Duodenal mucosa (tissue), 2 donors: ENCODE measurements around the gene BNC2.

Source experiments
- H3K27ac ChIP-seq: one replicate; pipeline ENCODE4 v1.7.0; 2013; ENCODE audit warnings: low read depth, low read length
- H3K27me3 ChIP-seq, 2 donors: one replicate each; pipeline ENCODE4 v1.7.0; 2013; ENCODE audit warnings: low read length in 2 of 2, control low read depth in 1 of 2; ENCODE audit not compliant: insufficient read depth in 2 of 2, control insufficient read depth in 1 of 2
- H3K36me3 ChIP-seq, 2 donors: one replicate each; pipeline ENCODE4 v1.7.0; 2013; ENCODE audit warnings: low read length in 2 of 2, control low read depth in 1 of 2; ENCODE audit not compliant: insufficient read depth in 2 of 2, control insufficient read depth in 1 of 2
- H3K4me1 ChIP-seq, 2 donors: one replicate each; pipeline ENCODE4 v1.7.0; 2013; ENCODE audit warnings: low read length in 2 of 2, control low read depth in 1 of 2; ENCODE audit not compliant: insufficient read depth in 2 of 2, control insufficient read depth in 1 of 2
- H3K4me3 ChIP-seq, 2 donors: one replicate each; pipeline ENCODE4 v1.7.0; 2013; ENCODE audit warnings: low read length in 2 of 2, low read depth in 1 of 2
- H3K9ac ChIP-seq, 2 donors: one replicate each; pipeline ENCODE4 v1.7.0; 2013; ENCODE audit warnings: low read length in 2 of 2, low read depth in 1 of 2
- H3K9me3 ChIP-seq, 2 donors: one replicate each; pipeline ENCODE4 v1.7.0; 2013; ENCODE audit warnings: low read length in 2 of 2, control low read depth in 1 of 2; ENCODE audit not compliant: control insufficient read depth in 1 of 2

The BNC2 gene

GRCh38 chr9:16532272-16532671, 338.2 kb downstream of the BNC2 start:
- Histone ChIP-seq H3K4me1 (no peaks in the 10 kb centered on the region), H3K4me3 (no peak overlapping the region), H3K9me3 (no peaks in the 10 kb centered on the region), H3K27me3 (no peaks in the 10 kb centered on the region), H3K36me3 (no peaks in the 10 kb centered on the region), H3K27ac (no peak overlapping the region), H3K9ac (no peak overlapping the region)

DNA sequence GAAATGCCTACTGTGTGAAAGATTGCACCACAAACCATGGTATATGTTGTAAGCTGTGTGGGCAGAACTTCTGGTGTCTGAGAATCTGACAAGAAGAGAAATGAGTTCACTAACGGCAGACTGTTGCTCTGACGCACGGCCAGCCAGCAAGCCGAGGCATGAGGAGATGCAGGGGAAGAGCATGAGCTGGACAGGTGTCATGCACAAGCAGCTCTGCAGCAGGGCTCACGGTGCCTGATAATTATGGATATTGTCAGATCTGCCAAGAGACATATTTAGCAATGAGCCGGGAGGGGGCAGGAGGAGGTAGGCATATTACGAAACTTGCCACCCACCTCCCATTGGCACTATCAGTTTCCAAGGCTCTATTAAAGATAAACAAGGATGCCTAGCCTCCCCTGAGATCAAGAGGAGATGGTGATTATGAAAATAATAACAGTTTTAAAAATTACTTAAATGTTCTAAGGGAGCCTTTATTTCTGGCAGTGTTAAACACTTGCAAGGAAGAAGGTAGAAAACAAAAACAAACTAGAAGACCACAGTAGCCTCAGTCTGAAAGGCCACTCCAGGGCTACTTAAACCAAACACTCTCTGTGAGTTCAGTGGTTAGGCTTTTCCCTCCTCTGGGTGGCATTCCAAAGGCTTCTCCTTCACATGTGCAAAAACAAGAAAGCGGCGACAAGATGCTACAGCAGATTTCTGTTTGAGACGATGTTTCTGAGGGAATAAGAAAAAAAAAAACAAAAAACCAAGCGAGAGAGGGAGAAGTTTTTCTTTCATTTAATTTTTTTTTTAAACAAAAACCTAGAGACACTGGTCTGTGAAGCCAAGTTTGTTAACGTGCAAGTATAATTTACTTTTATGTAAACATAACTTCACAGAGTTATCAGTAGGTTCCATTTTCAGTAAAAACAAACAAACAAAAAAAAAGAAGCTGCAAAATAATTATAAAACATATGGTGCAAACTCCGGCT, 339.5 kb downstream of the BNC2 start:
- Histone ChIP-seq H3K9ac (no peak overlapping the region), H3K4me3 (no peak overlapping the region), H3K9me3 (no peaks in the 10 kb centered on the region), H3K36me3 (no peaks in the 10 kb centered on the region), H3K27me3 (no peaks in the 10 kb centered on the region), H3K4me1 (no peaks in the 10 kb centered on the region), H3K27ac (no peak overlapping the region)

- H3K9me3 ChIP-seq, result no peaks in the 10 kb centered on the region
- H3K27ac ChIP-seq, result no peak overlapping the region
- H3K9ac ChIP-seq, result no peak overlapping the region
- H3K4me3 ChIP-seq, result no peak overlapping the region
- H3K4me1 ChIP-seq, result no peaks in the 10 kb centered on the region
- H3K36me3 ChIP-seq, result no peaks in the 10 kb centered on the region
- H3K27me3 ChIP-seq, result no peaks in the 10 kb centered on the region
Measured at GRCh38 chr9:16527573-16527972, 342.9 kb downstream of the BNC2 start.

DNA sequence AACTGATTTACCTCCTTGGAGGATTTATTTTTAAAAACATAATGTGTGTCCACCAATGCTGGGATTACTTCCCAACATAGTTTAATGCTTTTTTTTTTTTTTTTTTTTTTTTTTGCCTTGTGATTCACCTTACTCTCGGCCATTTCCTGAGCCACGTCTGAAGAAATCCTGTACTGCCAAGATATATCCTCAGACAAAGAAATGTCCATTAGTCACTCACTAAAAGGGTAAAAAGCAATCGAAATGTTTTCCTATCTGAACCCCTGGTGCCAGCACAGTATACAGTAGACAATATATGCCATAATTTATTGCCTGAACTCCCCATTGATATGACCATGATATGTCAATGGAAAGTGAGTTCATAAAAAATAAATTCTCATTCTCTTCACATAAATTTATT, 344.1 kb downstream of the BNC2 start:
- H3K36me3 ChIP-seq, result no peaks in the 10 kb centered on the region
- H3K9ac ChIP-seq, result no peak overlapping the region
- H3K4me3 ChIP-seq, result no peak overlapping the region
- H3K9me3 ChIP-seq, result no peaks in the 10 kb centered on the region
- no peaks in the 10 kb centered on the region for H3K27me3 ChIP-seq
- no peaks in the 10 kb centered on the region for H3K4me1 ChIP-seq
- no peak overlapping the region for H3K27ac ChIP-seq

DNA sequence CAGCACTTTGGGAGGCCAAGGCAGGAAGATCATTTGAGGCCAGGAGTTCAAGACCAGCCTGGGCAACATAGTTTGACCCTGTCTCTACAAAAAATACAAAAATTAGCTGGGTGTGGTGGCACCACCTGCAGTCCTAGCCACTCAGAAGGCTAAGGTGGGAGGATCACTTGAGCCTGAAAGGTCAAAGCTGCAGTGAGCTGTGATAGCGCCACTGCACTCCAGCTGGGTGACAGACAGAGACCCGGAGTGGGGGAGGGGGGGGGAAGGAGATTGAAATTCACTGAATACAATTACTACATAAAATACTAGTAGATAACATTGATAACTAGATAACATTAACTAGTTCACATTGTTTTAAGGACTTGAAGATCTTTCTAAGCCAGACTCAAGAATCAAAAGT, 345.6 kb downstream of the BNC2 start:
- no peaks in the 10 kb centered on the region for H3K36me3 ChIP-seq
- H3K27ac ChIP-seq, result no peak overlapping the region
- no peak overlapping the region for H3K4me3 ChIP-seq
- H3K4me1 ChIP-seq, result no peaks in the 10 kb centered on the region
- H3K9me3 ChIP-seq, result no peaks in the 10 kb centered on the region
- no peak overlapping the region for H3K9ac ChIP-seq
- no peaks in the 10 kb centered on the region for H3K27me3 ChIP-seq

DNA sequence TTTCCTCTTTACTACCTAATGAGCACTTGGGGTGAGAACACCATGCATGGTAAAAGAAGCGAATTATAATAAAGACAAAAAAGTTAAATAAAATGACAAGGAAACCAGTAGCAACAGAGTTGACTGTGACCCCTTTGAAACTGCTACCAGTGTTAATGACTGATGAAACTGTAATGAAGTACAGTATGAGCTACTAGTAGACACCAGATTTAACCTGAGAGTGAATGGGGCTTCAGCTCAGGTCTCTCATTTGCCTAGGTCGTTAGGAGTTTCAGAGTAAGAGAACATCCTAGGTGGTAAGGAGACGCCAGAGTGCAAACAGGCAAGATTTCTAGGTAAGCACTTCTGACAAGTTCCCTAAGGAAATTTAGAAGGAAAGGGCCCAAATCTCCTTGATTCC, 346.4 kb downstream of the BNC2 start:
- no peak overlapping the region for H3K27ac ChIP-seq
- no peaks in the 10 kb centered on the region for H3K9me3 ChIP-seq
- H3K36me3 ChIP-seq, result no peaks in the 10 kb centered on the region
- no peak overlapping the region for H3K4me3 ChIP-seq
- no peaks in the 10 kb centered on the region for H3K4me1 ChIP-seq
- no peaks in the 10 kb centered on the region for H3K27me3 ChIP-seq
- no peak overlapping the region for H3K9ac ChIP-seq

GRCh38 chr9:16521868-16522411, 348.5 kb downstream of the BNC2 start:
- H3K9ac ChIP-seq, result no peak overlapping the region
- no peak overlapping the region for H3K27ac ChIP-seq
- no peaks in the 10 kb centered on the region for H3K4me1 ChIP-seq
- H3K27me3 ChIP-seq, result no peaks in the 10 kb centered on the region
- H3K36me3 ChIP-seq, result no peaks in the 10 kb centered on the region
- no peaks in the 10 kb centered on the region for H3K9me3 ChIP-seq
- no peak overlapping the region for H3K4me3 ChIP-seq

GRCh38 chr9:16519001-16519400, 351.5 kb downstream of the BNC2 start:
- H3K4me1 ChIP-seq, result no peaks in the 10 kb centered on the region
- no peak overlapping the region for H3K4me3 ChIP-seq
- H3K9ac ChIP-seq, result no peak overlapping the region
- no peaks in the 10 kb centered on the region for H3K27me3 ChIP-seq
- no peaks in the 10 kb centered on the region for H3K9me3 ChIP-seq
- no peak overlapping the region for H3K27ac ChIP-seq
- no peaks in the 10 kb centered on the region for H3K36me3 ChIP-seq

DNA sequence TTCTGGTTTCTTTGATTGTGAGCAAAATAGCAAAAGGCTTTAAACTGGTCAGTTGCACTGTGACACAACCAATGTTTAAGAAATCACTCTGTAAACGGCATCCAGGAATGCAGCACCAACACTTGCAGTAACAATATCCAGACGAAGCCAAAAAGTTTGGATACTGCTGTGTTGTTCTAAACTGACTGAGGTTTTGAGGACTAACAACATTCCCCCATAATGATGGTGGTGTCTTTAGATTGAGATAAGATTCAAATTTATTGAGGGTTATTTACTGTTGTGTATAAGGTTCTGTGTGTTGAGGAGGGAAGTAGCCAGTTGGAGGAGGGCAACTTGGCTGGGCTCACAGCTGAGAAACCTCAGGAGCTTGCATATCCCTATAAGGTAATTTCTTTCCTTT, 353.6 kb downstream of the BNC2 start:
- Histone ChIP-seq H3K4me1 (no peaks in the 10 kb centered on the region), H3K9me3 (no peaks in the 10 kb centered on the region), H3K9ac (no peak overlapping the region), H3K36me3 (no peaks in the 10 kb centered on the region), H3K27me3 (no peaks in the 10 kb centered on the region), H3K4me3 (no peak overlapping the region), H3K27ac (no peak overlapping the region)

DNA sequence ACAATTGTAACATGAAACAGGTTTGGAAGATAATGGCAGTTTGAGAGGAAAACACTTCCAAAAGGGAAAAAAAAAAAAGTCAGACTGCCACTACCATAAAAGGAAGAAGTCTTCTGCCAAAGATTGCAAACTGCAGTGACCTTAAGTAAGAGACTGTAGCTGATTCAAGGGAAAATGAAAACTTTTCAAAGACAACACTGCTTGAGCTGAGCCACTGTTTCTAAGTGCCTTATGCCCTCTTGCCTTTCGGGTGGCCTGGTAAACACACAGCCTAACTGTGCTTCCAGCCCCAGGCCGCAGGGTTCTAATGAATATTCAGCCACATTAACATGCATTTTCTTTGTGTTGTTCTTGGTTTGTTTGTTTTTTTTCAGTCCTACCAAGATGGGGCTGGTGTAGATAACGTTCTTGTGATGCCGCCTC, 354.6 kb downstream of the BNC2 start:
- Histone ChIP-seq H3K27me3 (no peaks in the 10 kb centered on the region), H3K4me3 (no peak overlapping the region), H3K9ac (no peak overlapping the region), H3K27ac (no peak overlapping the region), H3K9me3 (no peaks in the 10 kb centered on the region), H3K36me3 (no peaks in the 10 kb centered on the region), H3K4me1 (no peaks in the 10 kb centered on the region)
